HG03442 (cell line): Measurements from ENCODE around the gene KIF2C.
"Not testable (repeated sequence)": the region's sequence is repeated elsewhere in the genome, so short reads cannot be mapped to it uniquely, and the experiment has no call there.

Experiments
- ATAC-seq: cut with Tn5 transposase; IDR thresholded peaks from one replicate; pipeline ENCODE4 v1.9.1; 2021; ENCODE audit warnings: mild to moderate bottlenecking, moderate library complexity; ENCODE audit not compliant: unreplicated experiment

The KIF2C gene

DNA sequence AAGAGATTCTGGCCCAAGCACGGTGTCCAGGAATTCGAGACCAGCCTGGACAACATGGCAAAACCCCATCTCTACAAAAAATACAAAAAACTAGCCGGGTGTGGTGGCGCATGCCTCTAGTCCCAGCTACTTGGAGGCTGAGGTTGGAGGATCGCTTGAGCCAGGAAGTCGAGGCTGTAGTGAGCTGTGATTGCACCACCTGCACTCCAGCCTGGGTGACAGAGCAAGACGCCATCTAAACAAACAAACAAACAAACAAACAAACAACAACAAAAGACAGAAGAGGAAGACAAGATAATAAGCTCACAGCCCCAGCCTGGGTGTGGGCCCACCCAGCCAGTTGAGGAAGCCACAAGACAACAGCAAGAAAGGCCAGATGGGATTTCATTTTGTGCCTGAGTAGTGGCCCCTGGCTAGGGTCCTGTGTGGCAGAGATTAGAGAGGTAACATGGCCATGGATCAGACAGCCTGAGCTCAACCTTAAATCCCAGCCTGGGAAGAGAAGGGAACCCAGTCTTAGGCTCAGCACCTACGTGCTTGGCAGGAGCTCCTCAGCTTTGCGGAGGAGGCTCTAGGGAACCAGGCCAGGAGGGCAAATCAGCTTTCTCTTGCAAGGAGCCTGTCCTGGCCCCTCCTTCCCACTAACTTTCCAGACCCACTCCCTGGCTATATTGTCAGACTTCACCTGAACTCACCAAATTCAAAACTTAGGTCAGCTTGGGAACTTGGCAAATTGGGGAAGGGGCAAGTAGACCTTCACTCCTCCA is 53.3 kb downstream of the KIF2C start:
- no peak for ATAC-seq

GRCh38 chr1:44797886-44798285 is 58.2 kb downstream of the KIF2C start:
- not testable (repeated sequence) for ATAC-seq

DNA sequence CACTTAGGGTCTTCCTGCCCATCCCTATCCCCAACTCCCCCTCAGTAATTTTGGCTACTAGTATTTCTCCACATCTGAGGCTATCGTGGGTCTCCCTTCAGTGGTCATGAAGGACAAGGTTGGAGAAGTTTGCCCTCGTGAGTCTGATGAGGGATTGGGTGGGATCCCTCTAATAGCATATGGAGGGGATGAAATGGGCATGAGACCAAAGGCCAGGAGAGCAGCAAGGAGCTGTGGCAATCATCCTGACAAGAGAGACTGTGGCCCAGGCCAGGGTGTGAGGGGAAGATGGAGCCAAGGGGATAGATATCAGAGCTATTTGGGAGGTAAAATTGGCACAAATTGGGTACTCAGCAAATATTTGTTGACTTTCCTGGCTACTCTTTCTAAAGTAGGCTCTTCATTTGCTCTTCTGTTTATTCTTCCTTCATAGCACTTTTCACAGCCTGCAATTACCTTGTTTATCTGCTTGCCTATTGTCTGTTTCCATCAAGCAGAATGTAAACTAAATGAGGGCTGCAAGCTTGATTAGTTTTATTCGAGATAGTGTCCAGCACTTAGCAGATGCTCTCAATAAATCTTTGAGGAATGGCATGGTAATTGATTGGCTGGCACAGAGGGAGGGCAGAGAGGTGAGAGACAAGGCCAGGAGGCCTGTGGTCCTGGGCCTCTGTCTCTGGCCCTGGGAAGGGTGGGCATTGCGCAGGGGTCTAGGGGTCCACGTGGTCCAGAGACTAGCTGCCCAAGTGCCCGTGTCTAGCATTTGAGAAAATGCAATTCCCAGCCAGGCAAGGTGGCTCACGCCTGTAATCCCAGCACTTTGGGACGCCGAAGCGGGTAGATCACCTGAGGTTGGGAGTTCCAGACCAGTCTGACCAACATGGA is 59.1 kb downstream of the KIF2C start:
- no peak for ATAC-seq

GRCh38 chr1:44799770-44800584 is 60.3 kb downstream of the KIF2C start, which contains the start of gene PLK3:
Gene PLK3, plus strand, starts transcription at chr1:44800377. Its CDS starts 87 bp downstream, at chr1:44800464.
- peak; percentile 78 for ATAC-seq

GRCh38 chr1:44801491-44802305 is 62.1 kb downstream of the KIF2C start:
- ATAC-seq, result no peak

DNA sequence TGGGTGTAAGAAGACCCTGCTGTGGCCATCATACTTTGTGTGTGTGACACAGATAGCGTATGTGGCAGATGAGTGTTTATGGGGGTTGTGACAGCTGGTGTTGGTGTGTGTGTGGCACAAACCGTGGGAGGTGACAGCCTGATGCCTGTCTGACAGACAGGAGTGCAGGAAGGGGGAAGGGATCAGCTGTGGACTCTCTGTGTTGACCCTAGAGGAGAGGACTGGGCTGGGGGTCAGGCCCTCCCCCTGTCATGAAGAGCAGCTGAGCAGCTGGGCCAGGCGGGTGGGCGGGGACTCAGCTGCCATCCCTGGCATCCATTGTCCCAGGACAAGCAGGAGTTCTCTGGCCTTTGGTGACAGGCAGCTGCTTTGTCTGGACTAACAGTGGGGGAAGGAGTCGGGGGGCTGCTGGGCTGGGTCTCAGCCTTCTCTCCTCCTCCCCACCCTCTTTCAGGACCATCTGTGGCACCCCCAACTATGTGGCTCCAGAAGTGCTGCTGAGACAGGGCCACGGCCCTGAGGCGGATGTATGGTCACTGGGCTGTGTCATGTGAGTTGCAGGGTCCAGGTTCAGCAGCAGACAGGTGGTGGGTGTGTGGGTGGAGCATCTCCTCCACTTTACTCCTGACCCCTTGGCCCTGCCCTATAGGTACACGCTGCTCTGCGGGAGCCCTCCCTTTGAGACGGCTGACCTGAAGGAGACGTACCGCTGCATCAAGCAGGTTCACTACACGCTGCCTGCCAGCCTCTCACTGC is 62.8 kb downstream of the KIF2C start:
- ATAC-seq, result no peak

DNA sequence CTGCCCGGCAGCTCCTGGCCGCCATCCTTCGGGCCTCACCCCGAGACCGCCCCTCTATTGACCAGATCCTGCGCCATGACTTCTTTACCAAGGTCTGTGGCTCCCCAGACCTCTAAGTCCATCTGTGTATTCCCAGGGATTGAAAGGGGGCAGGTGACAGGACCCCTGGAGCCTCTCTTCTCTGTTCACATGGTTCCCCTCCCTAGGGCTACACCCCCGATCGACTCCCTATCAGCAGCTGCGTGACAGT is 63.4 kb downstream of the KIF2C start:
- no peak for ATAC-seq

GRCh38 chr1:44803312-44804095 is 63.9 kb downstream of the KIF2C start:
- no peak for ATAC-seq

- ATAC-seq, result no peak
Observed at GRCh38 chr1:44805311-44806024, 65.8 kb downstream of the KIF2C start.

DNA sequence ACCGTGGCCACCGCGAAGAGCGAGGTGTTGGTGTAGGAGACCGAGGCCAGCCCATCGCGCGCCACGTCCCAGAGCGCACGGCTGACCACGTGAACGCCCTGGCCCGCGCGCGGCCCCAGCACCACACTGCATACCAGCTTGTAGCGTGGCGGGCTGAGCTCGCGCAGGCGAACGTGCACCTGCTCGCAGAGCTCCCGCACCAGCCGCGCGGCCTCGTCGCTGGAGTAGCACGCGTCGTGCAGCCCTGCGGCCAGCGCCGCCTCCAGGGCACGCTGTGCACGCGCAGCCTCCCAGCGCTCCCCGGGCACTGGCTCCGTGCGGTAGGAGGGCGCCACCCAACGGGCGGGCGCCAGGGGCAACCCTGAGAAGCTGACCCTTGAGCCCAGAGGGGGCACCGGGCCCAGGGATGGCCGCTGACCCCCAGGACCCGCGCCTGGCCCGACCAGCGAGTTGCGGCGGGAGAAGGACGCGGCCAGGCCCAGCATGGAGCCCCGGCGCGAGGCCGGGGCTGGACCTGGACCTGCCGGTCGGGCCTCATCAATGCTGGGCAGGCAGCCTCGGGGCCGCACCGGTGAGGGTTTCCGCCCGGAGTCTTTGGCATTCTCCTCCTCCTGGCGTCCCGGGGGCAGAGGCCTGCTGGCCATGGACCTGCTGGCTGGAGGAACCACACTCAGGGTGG is 66.5 kb downstream of the KIF2C start:
- ATAC-seq, result no peak

DNA sequence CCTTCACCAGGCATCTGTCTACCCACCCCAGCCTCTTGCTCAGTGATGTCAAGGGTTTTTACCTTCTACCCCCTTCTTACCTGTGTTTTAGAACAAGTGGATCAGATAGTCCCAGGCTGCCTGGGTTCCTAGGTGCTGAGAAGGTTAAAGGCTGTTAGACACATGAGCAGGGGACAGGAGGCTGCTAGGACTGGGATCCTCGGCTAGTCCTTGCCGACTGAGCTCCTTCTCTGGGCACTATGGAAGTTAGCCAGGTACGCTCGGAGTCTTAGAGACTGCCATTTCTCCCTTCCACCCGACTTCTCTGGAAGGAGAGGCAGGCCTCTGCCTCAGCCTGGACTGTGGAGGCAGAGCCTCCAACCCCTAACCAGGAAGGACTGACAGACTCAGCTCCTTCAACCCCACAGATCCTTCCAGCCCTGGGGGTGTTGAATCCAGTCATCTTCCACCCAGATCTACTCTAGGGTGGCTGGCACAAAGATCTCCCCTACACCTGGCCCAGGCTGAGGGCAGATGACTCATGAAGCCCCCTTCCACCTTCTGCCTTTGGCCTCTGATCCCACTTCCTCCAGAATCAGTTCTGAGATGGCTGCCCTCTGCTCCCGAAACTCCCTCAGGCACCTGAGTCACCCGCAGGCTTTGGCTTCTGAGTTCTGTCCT is 67.2 kb downstream of the KIF2C start, which contains the start of gene DYNLT4:
TSS of gene DYNLT4 (minus strand) at position 648 of the 660 bp plus-strand sequence. CDS start 683 bp downstream, outside the sequence.
- no peak for ATAC-seq

- peak; percentile 32 for ATAC-seq
Observed at GRCh38 chr1:44807364-44808062, 67.9 kb downstream of the KIF2C start.

DNA sequence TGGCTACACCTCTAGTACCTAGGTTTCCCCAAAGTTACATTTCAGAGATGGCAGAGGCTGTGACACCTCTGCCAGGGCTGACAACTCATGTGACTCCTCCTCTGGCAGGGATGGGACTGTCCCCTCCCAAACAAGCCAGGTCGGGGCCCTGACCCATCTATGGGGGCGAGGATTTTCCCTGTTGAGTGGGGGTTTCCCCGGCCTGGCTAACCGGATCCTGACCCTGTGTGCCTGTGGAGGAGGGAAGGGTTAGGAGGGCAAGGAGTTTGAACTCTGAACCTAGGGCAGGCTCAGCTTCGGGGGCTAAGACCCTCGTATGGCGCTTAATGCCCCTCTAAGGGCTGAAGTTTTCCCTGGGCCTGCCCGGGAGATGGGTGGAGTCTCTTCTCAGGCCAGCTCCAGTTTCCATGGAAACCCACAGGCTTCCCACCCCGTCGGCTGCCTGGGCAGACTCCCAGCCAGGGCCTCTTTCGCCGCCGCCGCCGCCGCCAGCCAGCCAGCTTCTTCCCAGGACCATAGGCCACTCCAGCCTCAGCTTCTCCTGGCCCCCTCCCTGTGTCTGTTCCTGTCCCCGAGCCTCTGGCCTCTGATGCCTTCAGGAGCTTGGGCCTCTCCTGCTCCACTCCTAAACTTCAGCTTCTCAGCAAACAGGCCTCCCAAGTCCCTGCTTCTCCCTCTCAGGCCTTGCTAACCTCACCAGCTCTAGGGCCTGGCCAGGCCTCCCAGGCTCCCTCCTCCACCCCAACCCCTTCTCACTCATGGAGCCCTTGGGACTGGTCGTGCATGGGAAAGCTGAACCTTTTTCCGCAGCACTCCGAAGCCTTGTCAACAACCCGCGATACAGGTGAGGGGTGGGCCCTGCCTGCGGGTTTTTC is 68.7 kb downstream of the KIF2C start, which contains the start of gene BTBD19:
TSS of gene BTBD19 (plus strand) at position 461 of the 875 bp plus-strand sequence. CDS start at position 759, 298 bp downstream.
- ATAC-seq, result peak; percentile 35

DNA sequence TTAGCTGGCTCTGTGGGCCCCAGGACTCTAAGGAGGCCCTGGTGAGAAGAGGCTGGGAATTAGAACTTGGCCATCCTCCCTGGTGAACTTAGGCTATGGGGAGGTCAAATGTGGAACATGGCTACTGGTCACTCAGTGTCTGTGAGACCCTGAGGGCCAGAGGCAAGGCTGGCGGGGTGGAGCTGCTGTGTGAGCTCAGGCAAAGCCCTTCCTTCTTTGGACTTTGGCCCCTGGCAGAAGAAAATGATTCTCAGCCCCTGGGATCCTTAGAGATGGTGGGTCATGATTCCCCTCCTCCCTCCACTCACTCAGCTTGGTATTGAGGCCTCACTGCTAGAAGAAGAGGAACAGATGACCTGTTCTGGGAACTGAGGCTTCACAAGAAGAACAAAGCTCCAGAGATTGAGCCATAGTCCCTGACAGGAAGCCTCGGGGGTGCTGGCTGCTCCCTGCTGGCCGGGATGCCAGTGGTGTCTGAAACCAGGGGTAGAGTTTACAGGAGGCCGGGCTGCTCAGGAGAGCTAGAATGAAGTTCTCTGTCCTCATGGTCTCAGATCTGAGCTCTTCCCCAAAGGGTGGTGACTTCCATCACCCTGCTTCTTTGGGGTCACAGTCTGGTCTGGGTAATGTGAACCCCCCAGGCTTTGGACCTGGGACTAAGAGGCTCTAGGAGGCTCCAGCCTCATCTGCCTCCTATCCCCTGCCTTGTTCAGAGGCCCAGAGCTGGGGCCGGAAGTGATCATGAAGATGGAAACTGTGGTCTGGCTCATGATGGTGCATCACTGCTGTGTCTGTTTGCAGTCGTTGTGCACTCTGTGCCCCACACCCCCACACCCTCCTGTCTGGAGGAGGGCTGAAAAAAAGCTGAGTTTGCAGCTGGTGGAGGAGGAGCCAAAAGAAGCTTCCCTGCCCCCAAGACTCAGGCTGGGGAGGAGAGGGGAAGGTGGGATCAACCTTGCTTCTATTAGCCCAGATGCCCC is 69.6 kb downstream of the KIF2C start:
- peak; percentile 40 for ATAC-seq
